ENCODE data around the gene DNAJC13. TPM values are rescaled to one million over a fixed set of nuclear protein-coding genes. Genes with fewer than 3 reads are reported as not detected.

Gene DNAJC13
- total RNA-seq, 1 experiment from 2014 or later = 18.1 TPM

DNA sequence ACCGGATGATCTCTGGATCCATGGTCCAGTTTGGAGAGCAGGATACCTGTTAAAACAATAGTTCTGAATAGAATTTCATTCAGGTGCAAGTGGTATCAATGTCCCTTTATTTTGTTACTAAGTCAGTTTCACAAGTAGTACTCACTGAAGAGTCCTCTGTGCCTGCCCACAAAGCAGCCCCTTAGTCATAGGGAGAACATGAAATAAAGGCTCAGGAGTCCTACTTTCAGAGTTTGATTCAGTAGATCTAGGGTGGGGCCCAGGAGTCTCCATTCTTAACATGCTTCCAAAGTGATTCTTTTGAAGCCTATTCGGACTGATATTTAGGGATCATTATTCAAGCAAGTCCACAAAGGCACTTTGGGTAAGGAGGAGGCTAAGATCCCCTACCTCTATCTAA, 100.0 kb downstream of the DNAJC13 start:
- no peak overlapping the region for H3K9ac ChIP-seq (ENCODE audit: extremely low read depth, insufficient read length, low read length)
- H3K4me1 ChIP-seq (ENCODE audit: insufficient read depth, low read length) = no peaks in the 10 kb centered on the region
- H3K27ac ChIP-seq (ENCODE audit: insufficient read length, low read depth, low read length) = no peak overlapping the region
- H4K8ac ChIP-seq (replicated peaks; ENCODE audit: insufficient read length, low read depth, low read length) = no peak overlapping the region
- no peak overlapping the region for H2AK5ac ChIP-seq (ENCODE audit: insufficient read length, low read length)
- no peaks in the 10 kb centered on the region for H3K23me2 ChIP-seq (ENCODE audit: insufficient read length, low read depth, low read length, poor library complexity, severe bottlenecking)
- Mint-ChIP-seq H3K4me1 (peaks cover 0 to 5% of the 10 kb centered on the region in 2 experiments; a peak in 1 of 4 replicates), H3K4me3 (no peak overlapping the region), H3K9me3 (no peaks in the 10 kb centered on the region), H3K27me3 (ENCODE audit: low read depth) (no peaks in the 10 kb centered on the region), H3K27ac (no peak overlapping the region), H3K36me3 (ENCODE audit: insufficient read depth in 1 of 3, low read depth in 3 of 3) (peaks cover 11 to 51% (median 37%) of the 10 kb centered on the region in 3 experiments; a peak in 6 of 7 replicates)
- H3K56ac ChIP-seq (ENCODE audit: insufficient read length, low read depth, low read length) = no peak overlapping the region
- H3K4ac ChIP-seq (ENCODE audit: low read depth, low read length) = no peak overlapping the region
- DNase-seq = no peak
- H2BK20ac ChIP-seq (ENCODE audit: low read depth, low read length, poor library complexity, severe bottlenecking) = no peak overlapping the region
- no peak overlapping the region for H3K14ac ChIP-seq (ENCODE audit: insufficient read depth, low read length)
- H3K18ac ChIP-seq (ENCODE audit: insufficient read length, low read depth, low read length) = no peak overlapping the region
- H2AFZ ChIP-seq (ENCODE audit: low read length) = no peak overlapping the region
- WGBS (ENCODE audit: extremely low coverage, insufficient read length, low lambda C conversion rate) = no CpG with 5 or more reads among the region's 2 CpGs
- no peaks in the 10 kb centered on the region for H3K79me2 ChIP-seq (ENCODE audit: insufficient read depth, low read length)
- no peaks in the 10 kb centered on the region for H3K9me3 ChIP-seq (ENCODE audit: control insufficient read depth, low read depth, low read length)
- H4K5ac ChIP-seq (ENCODE audit: insufficient read length, low read depth, low read length) = no peak overlapping the region
- no peaks in the 10 kb centered on the region for H3K79me1 ChIP-seq (ENCODE audit: insufficient read depth, low read depth, low read length, poor library complexity, severe bottlenecking)
- H2BK5ac ChIP-seq (ENCODE audit: insufficient read length, low read length) = no peak overlapping the region
- no peaks in the 10 kb centered on the region for H3K27me3 ChIP-seq (ENCODE audit: insufficient read depth, low read length)
- H4K20me1 ChIP-seq (ENCODE audit: control insufficient read depth, insufficient read depth, insufficient read length) = no peaks in the 10 kb centered on the region
- no peak overlapping the region for H2BK15ac ChIP-seq (ENCODE audit: low read depth, low read length)
- TF ChIP-seq, protein P1, sequence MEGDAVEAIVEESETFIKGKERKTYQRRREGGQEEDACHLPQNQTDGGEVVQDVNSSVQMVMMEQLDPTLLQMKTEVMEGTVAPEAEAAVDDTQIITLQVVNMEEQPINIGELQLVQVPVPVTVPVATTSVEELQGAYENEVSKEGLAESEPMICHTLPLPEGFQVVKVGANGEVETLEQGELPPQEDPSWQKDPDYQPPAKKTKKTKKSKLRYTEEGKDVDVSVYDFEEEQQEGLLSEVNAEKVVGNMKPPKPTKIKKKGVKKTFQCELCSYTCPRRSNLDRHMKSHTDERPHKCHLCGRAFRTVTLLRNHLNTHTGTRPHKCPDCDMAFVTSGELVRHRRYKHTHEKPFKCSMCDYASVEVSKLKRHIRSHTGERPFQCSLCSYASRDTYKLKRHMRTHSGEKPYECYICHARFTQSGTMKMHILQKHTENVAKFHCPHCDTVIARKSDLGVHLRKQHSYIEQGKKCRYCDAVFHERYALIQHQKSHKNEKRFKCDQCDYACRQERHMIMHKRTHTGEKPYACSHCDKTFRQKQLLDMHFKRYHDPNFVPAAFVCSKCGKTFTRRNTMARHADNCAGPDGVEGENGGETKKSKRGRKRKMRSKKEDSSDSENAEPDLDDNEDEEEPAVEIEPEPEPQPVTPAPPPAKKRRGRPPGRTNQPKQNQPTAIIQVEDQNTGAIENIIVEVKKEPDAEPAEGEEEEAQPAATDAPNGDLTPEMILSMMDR (conservative IDR thresholded peaks at IDR 0.05) = no peak
- no peak overlapping the region for H2BK120ac ChIP-seq (ENCODE audit: low read depth, low read length, poor library complexity, severe bottlenecking)
- no peak overlapping the region for H3K4me2 ChIP-seq (ENCODE audit: insufficient read depth, insufficient read length, low read length)
- H2BK12ac ChIP-seq (ENCODE audit: insufficient read length, low read depth, low read length) = no peak overlapping the region
- H4K91ac ChIP-seq (ENCODE audit: insufficient read length, low read depth, low read length) = no peak overlapping the region
- no peak overlapping the region for H3K23ac ChIP-seq (ENCODE audit: insufficient read length, low read depth, low read length)
- H3T11ph ChIP-seq (ENCODE audit: low read length) = no peak overlapping the region
